GM20431 (cell line): ENCODE data around the gene ZC2HC1B.
"Not testable (repeated sequence)": the region's sequence is repeated elsewhere in the genome, so short reads cannot be mapped to it uniquely, and the experiment has no call there.

Experiments
- in situ Hi-C: fragments of 300-500 bp; cut with MseI, MboI; formaldehyde crosslinking; loops from one replicate; pipeline ENCODE4 v1.15.0; 2020; ENCODE audit warnings: low sequenced_read_pairs; ENCODE audit not compliant: unreplicated experiment

The ZC2HC1B gene

DNA sequence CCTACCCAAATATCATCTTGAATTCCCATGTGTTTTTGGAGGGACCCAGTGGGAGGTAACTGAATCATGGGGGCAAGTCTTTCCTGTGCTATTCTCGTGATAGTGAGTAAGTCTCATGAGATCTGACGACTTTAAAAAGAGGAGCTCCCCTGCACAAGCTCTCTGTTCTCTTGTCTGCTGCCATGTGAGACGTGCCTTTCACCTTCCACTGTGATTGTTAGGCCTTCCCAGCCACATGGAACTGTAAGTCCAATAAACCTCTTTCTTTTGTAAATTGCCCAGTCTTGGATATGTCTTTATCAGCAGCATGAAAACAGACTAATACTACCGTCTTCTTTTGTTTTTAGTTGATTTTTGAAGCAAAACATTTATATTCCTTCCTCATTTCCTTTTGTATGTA lies 52.8 kb downstream of the ZC2HC1B start:
- in situ Hi-C loops, result not testable (repeated sequence)

DNA sequence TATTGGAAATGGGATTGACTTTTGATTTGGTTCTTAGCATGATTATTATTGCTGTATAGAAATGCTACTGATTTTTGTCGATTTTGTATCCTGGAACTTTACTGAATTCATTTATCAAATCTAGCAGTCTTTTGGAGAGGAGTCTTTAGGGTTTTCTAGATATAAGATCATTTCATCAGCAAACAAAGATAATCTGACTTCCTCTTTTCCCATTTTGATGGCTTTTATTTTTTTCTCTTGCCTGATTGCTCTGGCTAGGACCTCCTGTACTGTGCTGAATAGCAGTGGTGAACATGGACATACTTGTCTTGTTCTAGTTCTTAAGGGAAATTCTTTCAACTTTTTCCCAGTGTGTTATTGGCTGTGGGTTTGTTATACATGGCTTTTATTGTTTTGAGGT lies 64.6 kb downstream of the ZC2HC1B start:
- in situ Hi-C loops, result loop anchor here (25.0 kb wide), 1 partner anchor 283 kb away; no protein-coding TSS in a partner anchor

DNA sequence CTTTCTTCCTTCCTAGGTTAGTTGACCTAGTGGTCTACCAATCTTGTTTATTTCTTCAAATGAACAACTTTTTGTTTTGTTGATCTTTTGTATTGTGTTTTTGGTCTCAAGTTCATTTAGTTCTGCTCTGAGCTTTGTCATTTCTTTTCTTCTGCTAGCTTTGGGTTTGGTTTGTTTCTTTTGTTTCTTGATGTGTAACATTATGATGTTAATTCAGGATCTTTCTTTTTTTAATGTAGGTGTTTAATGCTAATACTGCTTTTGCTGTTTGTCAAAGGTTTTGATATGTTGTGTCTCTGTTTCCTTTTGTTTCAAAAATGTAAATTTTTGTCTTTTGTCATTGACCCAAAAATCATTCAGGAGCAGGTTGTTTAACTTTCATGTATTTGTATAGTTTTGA lies 65.7 kb downstream of the ZC2HC1B start:
- in situ Hi-C loops, result loop anchor here (25.0 kb wide), 1 partner anchor 282 kb away; no protein-coding TSS in a partner anchor

DNA sequence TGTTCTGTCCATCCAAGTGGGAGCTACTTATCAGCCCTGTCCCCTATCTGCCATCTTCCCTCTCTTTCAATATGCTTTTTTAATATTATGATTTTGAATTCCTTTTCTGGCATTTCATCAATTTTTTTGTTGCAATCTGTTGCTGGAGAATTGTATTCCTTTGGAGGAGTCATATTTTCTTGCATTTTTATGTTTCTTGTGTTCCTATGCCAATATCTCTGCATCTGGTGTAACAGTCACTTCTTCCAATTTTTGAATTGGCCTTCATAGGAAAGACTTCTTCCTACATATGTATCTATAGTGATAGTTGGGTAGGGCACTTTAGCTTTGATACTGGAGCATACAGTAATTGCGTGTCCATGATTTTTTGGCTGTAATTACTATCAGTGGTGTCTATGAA lies 70.1 kb downstream of the ZC2HC1B start:
- in situ Hi-C loops, result loop anchor here (25.0 kb wide), 1 partner anchor 278 kb away; no protein-coding TSS in a partner anchor

DNA sequence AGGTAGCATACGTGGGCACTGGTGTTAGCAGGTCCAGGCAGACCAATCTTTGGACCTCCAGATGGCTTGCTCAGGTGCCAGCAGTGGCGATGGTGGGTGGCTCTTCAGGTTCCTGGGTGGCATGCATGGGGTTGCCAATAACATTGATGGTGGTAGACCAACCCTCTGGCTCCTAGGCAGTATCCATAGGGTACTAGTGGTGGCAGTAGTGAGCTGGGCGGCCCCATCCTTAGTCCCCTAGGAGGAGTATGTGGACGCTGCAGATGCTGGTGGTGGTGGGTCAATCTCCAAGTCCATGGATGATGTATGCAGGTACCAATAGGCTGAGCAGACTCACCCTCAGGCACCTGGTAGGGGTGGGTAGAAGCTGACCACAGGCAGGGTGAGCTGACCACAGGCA lies 70.6 kb downstream of the ZC2HC1B start:
- in situ Hi-C loops, result loop anchor here (25.0 kb wide), 1 partner anchor 277 kb away; no protein-coding TSS in a partner anchor

DNA sequence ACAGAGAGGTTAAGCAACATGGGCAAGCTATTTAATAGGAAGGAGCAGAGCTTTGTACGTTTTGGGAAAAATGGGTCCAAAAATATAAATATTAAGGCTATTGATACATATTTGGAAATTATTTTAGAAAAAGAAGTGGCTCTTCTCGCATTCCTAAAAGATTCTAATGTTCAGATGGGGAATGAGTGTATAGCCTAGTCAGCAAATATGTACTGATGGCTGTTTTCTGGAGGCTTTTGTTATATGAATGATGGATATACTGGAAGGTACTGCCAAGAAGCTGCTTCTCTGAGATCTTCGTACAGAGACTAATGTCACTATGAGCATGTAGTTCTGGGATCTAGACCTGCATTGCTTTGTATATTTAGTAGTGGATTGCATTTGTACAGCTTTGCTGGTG lies 72.1 kb downstream of the ZC2HC1B start:
- in situ Hi-C loops, result loop anchor here (25.0 kb wide), 1 partner anchor 276 kb away; no protein-coding TSS in a partner anchor

DNA sequence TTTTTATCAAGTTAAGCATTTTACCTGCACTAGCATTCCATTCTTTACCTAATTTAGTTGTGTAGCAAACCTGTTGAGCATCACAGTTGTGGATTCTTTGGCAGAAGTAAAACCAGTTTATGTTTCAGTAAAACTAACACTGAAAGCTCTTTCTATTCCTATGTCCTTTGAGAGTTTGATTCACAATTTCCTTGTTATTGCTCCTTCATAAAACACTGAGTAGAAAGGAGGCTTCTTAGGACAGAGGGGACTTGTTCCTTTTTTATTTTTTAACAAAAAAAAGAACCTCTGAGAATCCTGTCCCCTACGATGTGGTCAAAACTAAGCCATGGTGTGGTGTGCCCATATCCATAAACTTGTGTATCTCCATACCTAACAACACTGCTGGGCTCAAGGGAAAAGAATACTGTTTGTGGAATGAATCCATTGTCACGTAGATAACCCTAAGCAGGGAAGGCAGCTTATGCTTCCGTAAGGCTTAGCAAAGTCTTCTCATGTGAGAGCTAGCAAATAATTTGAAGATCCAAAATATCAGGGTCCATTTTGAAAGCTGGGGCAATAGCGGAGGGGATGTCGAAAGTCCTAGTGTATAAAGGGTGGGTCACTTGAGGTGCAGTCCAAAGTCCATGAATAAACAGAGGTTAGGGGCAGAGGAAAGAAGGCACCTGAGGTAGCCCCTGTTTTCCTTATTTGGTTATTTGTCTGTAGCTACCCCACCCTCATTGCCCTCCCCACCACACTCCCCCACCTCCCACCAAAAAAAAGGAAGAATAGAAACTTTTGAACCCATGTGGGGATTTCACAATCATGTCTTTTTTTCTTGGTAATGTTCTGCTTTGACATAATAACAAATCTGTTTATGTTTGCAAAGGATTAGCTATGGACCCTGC lies 72.7 kb downstream of the ZC2HC1B start:
- in situ Hi-C loops, result loop anchor here (25.0 kb wide), 1 partner anchor 275 kb away; no protein-coding TSS in a partner anchor

DNA sequence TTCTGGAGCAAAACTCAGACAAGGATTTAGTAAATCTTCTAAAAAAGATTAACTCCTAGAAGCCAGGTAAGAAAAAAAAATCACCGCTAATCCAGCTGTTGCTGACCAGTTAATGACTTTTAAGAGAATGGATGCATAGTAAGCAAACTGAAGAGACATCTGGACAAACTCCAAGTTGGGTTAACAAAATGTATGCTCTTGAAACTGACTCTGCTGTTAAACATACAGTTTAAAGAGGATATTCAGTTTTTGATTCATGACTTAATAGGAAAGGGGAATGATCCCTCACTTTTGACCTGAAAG lies 73.3 kb downstream of the ZC2HC1B start:
- in situ Hi-C loops, result loop anchor here (25.0 kb wide), 1 partner anchor 275 kb away; no protein-coding TSS in a partner anchor

DNA sequence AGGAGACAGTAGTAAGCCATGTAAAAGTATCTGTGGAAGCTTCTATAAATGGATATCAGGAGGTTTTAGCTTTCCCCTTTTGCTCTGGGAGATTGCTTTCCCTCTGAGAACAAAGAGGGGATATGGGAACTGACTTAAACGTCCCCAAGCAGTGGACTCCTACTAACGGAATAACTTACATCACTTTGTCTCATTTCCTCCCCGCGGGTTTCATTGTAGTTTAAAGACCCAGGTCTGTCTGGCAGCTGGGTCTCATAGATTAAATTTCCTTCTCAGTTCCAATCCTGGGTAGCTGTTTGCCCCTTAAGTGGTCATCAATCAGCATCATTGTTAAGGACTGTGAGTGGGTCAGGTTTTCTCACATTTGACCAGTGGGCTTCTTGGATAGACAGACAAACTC lies 75.1 kb downstream of the ZC2HC1B start:
- in situ Hi-C loops, result loop anchor here (25.0 kb wide), 1 partner anchor 273 kb away; no protein-coding TSS in a partner anchor

DNA sequence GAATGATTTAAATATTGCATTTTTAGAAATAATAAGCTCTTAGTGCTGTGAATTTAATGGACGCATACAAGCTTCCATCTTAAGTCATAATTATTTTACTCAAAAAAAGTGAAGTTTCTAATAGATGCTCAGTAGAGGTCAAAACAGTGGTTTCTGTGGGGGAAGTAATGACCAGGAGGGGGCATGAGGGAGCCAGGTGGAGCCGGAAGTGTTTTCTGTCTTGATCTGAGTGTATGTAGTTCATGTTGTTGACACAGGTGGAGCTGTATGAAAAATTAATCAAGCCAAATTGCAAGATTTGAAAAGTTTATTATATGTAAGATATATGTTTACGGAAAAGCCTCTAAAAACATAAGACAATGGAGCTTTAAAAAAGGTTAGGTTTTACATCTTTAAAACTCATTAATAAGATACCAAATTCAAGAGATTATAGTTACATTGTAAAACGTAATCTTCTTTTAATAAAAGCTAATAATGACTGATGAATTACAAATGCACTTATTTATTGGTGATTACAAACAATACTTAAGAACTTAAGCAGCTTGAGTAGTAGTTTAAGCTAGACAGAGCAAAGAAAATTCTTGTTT lies 75.8 kb downstream of the ZC2HC1B start:
- in situ Hi-C loops, result loop anchor here (25.0 kb wide), 1 partner anchor 272 kb away; no protein-coding TSS in a partner anchor

DNA sequence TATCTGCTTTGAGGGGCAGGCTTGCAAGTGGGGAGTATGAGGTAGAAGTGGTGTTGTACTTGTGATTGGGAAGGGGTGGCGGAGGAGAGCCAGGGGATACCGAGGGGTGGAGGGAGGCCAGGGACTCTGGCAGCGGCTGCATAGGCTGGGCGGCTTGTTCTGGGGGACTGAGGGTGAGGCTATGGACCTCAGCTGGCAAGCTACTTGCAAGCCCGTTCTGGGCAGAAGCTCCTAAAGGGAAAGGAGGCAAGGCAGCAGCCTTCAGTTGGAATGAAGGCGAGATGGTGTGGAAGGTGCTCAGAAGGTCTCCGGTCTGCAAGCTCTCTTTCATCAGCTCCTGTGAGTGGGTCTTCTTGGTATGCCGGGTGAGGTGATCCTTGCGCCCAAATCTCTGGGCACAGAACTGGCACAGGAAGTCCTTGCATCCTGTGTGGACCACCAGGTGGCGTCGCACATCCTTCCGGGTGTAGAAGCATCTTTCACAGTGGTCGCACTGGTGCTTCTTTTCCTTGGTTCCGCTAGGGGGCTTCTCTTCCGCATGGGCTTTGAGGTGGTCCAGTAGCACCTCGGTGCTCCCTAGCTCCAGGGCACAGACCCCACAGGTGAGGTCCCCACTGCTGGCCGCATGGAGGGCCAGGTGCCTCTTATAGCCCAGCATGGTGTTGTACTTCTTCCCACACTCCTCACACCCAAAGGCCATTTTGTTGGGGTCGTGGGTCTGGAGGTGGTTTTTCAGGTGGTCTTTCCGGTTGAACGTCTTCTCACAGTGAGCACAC lies 77.8 kb downstream of the ZC2HC1B start:
- in situ Hi-C loops, result loop anchor here (25.0 kb wide), 1 partner anchor 270 kb away; no protein-coding TSS in a partner anchor

DNA sequence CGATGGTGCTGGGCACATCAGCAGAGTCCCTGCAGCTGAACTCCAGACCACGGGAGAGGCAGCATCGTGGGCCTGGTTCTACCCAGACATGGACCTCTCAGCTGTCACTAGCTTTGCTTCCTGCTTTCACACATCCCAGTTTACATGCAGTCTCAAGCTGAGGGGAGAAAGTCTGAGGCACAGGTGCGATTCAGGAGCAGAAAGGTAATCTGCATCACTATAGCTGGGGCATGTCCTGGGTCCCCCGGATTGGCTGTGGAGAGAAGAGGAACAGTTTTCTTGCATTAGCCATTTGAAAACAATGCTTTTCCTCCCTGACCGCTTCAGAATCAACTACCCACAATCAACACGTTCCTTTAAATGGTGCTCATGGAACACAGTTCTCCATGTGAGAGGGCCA lies 83.9 kb downstream of the ZC2HC1B start:
- in situ Hi-C loops, result loop anchor here (25.0 kb wide), 1 partner anchor 264 kb away; no protein-coding TSS in a partner anchor

DNA sequence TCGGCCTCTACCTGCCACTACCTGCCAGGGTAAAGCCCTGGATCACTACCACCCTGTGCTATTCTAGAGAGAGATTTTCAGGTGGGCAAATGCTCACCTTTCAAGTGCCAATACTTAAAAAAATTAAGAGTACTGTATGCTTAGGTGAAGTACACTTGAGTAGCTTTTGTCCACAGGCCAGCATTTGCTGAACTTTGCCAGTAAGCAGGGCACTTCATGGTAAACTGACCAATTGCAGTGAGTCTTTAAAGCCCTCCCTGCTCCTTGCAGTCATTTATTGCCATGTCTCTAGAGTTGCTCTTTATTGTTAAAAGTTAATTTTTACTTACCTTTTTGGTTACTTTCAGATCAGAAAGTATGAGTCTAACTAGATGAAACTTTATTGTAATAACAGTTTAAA lies 85.3 kb downstream of the ZC2HC1B start:
- in situ Hi-C loops, result loop anchor here (25.0 kb wide), 1 partner anchor 263 kb away; no protein-coding TSS in a partner anchor

DNA sequence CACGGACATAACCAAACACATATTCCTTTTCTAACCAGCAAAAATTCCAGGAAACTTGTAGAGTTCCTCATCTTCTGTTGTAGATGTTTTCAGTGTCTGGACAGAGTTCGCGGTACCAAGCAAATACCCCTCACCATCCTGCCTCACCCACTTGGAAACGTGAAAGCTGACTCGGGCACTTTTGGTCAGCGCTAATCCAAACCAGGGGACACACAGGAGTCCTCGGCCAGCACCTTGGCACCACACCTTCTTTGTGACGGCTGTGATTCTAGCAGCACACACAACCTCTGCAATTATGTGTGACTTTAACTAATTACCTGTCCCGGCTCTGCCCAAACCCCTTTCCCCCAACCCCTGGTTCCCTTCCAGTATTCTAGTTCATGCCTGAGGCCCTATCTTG lies 85.7 kb downstream of the ZC2HC1B start:
- in situ Hi-C loops, result loop anchor here (25.0 kb wide), 1 partner anchor 262 kb away; no protein-coding TSS in a partner anchor

DNA sequence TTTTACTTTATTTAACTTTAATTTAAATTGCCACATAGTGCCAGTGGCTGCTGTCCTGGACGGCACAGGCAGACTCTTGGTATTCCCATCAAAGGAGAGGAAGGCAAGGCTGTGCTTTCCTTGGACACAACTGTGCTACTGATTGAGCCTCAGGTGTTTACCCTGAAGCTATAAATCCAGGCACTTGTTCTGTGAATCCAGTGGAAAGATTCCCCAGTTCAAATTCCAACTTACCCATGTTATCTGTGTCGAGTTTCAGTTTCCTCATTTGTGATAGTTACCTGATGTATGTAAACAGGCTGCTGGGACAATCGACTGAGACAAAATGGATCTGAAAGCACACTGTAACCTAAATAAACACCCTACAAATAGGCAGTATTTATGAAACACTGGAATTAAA lies 86.6 kb downstream of the ZC2HC1B start:
- in situ Hi-C loops, result no loop called here

DNA sequence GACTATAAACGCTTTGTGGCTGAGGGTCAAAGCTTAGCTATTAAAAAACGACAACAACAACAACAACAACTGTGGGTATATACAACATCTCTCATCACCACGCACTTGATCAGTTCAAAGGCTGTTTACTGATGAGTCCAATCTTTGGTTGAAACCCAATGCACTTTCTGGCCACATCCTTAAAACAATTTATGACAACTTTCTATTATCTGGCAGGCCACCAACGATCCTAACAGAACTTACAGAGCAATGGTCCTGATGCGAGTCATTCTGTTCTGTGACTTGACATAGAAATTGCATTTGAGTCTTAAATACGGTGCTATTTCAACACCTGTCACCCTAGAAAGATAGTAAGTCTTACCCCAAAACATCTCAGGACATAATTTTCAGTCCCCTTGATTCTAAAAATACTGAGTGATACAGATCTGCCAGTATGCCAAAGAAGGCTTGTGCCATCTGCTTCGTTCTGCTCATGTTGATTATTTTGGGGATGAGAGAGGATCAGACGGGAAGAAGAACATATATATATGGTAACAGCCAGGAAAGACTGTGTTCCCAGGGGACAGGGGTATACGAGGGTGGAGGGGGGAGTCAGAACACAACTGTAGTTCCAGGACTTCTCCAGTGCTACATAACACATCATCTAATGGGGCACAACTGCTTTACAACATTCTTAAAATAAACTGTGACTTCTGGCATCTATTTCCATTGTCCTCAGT lies 87.9 kb downstream of the ZC2HC1B start:
- in situ Hi-C loops, result no loop called here

DNA sequence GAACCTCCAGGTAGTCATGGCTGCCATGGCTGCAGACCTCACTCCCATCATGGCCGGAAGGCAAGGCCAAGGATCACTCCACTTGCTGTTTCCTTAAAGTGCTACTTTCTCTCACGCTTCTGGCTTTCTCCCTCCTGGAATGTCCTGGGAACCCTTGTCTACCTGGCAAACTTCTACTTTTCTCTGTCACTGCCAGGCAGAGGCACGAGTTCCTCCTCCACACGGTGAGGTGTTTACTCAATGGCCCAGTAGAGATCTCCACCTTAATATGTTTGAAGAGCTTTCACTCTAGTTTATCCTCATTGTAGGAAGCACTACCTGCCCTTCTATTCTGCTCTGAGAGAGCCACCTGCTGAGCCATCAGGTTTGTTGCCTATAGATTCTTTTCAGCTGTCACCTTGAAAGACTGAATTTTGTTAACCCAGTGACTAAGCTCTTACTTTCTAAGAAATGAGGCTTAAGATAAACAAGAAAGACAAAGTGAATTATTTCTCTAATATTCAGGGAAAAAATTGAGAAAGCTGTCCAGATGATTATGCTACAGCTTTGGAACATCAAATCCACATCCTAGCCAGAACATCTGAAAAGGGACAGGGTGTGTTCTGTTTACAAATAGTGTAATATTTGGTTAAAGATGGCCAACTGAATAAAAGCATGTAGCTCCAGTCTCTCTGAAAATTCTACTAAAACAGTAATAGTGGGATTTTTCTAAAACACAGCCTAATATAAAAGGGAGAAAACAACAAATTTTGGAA lies 88.8 kb downstream of the ZC2HC1B start:
- in situ Hi-C loops, result no loop called here

DNA sequence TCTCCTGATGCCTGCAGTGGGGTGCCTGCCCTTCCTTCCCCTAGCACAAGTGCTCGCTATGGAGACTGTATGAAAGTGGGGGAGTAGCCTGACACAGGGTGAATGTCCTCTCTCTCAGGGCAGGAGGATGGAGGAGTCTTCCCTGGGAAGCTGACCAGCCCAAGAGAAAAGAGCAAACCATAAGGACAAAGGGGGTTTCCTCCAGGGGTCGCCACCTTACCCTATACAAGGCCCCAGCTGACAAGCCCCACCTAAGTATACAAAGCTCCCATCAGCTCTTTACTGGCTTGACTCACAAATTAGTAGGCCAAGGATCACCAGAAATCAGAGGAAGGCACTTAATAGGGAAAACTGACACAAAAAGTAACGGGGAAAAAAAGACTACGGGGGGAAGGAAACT lies 89.6 kb downstream of the ZC2HC1B start:
- in situ Hi-C loops, result no loop called here

DNA sequence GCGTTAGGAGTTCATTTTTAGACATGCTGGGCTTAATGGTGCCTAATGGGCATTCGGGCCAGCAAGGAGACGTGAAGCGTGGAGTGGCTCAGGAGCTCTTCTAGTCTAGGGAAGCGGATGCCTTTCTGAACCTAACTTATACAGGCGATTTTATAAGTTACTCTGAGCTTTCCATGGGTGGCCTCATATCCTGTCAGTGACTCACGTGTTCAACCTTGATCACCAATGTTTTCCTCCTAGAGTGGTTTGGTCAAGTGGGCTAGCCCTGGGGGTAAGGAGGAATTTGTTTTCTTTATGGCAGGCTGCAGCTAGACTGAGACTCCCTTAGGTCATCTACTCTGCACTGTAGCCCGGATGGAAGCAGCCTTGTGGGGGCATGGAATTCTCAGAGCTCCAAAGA lies 91.7 kb downstream of the ZC2HC1B start:
- in situ Hi-C loops, result no loop called here
